ENCODE data around the gene TDO2. TPM values are rescaled to one million over a fixed set of nuclear protein-coding genes. Genes with fewer than 3 reads are reported as not detected.
A peak's percentile ranks its signal among the peaks of the same experiment; 100 is the strongest.

Gene TDO2
- total and polyA plus RNA-seq, 9 donors = 0.12 to 2.3 (median 0.36) TPM; not detected in 3

DNA sequence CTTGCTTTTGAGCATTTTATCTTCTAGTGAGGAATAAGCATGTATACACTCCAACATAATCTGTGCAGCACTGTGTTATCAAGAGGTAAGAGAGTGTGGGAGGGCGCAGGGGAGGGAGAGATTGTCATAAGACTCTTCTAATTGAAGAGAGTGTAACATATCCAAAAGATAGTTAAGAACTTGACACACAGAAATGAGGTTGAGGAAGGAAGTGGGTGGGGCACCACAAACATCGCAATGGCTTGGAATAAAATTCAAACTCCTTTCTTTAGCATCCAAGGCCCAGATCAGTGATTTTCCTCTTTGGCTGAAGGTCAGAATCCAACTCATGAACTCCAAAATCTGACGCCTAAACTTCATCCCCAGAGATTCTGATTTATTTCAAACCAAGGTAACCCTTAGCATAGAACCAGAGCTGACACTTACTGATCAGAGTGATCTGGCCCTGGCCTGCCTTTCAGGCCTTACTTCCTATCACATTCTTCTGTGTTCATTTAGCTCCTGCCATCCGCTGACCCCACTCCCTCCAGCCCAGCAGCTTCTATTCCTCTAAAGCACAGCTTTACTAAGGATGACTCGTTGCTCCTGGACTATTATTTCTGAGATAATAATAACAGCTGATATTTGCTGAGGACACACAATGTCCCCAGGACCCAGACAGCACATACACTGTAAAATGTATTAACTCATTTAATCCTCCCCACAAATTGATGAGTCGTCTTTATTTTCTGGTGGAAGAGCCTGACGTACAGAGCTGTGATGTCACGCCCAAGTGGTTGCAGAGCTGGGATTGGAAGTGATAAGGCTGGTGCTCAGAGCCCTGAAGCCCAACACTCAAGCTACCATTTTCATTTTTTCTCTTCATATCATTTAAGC, 60.8 kb downstream of the TDO2 start:
- H3K4me1 ChIP-seq (ENCODE audit: control insufficient read depth, insufficient read depth, low read length) = peaks cover 19% of the 10 kb centered on the region
- H3K9me3 ChIP-seq (replicated peaks; ENCODE audit: control insufficient read depth, low read depth, low read length) = no peaks in the 10 kb centered on the region
- DNase-seq = no peak
- H3K27me3 ChIP-seq (ENCODE audit: control insufficient read depth, insufficient read depth, low read length) = peaks cover 2% of the 10 kb centered on the region
- no peaks in the 10 kb centered on the region for H3K36me3 ChIP-seq (ENCODE audit: control insufficient read depth, insufficient read depth, low read length)
- no peak overlapping the region for H3K27ac ChIP-seq (ENCODE audit: low read length)
- H3K4me3 ChIP-seq (ENCODE audit: low read length) = no peak overlapping the region
- 38% methylated on average over 1 of the region's 8 CpGs for WGBS (ENCODE audit: insufficient coverage)

GRCh38 chr4:155966171-155966570, 62.7 kb downstream of the TDO2 start:
- WGBS (ENCODE audit: insufficient coverage) = no CpG with 5 or more reads among the region's 2 CpGs
- Histone ChIP-seq H3K4me1 (ENCODE audit: control insufficient read depth, insufficient read depth, low read length) (peaks cover 15% of the 10 kb centered on the region), H3K9me3 (replicated peaks; ENCODE audit: control insufficient read depth, low read depth, low read length) (no peaks in the 10 kb centered on the region), H3K27me3 (ENCODE audit: control insufficient read depth, insufficient read depth, low read length) (no peaks in the 10 kb centered on the region), H3K4me3 (ENCODE audit: low read length) (no peak overlapping the region), H3K36me3 (ENCODE audit: control insufficient read depth, insufficient read depth, low read length) (no peaks in the 10 kb centered on the region), H3K27ac (ENCODE audit: low read length) (peak overlapping the region; percentile 66)
- no peak for DNase-seq

DNA sequence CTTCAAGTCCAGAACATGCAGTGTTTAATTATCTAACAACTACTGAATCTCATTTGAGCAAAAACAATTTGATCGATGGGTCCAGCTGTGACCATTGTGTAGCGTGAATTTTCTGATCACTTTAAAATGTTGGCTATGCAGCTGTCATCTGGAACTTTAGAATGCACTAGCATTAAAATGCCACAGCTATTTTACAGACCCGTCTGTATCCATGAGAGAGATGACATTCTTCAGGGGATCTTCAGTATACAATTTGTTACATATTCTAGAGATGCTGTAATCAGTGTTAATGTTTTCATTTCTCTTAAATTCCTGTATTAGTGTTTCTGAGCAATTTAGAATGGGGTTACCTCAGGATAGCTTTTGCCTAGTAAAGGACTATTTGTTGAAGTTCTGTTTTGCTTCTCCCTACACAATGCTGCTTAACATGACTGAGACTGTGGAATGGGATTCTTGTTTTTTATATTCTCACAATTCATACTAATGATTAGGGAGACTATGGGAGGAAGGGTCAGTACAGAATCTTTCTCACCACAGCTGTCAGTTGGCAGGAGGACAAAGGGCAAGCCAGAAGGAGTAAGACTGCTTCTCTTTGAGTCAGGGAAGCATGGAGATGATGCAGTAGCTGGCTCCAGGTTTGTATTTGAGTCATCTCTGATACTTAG, 63.4 kb downstream of the TDO2 start:
- no peaks in the 10 kb centered on the region for H3K36me3 ChIP-seq (ENCODE audit: control insufficient read depth, insufficient read depth, low read length)
- no peaks in the 10 kb centered on the region for H3K27me3 ChIP-seq (ENCODE audit: control insufficient read depth, insufficient read depth, low read length)
- peak; percentile 89 for DNase-seq
- peak overlapping the region; percentile 71 for H3K27ac ChIP-seq (ENCODE audit: low read length)
- WGBS (ENCODE audit: insufficient coverage) = no CpG with 5 or more reads among the region's 3 CpGs
- H3K4me3 ChIP-seq (ENCODE audit: low read length) = no peak overlapping the region
- peaks cover 15% of the 10 kb centered on the region for H3K4me1 ChIP-seq (ENCODE audit: control insufficient read depth, insufficient read depth, low read length)
- no peaks in the 10 kb centered on the region for H3K9me3 ChIP-seq (replicated peaks; ENCODE audit: control insufficient read depth, low read depth, low read length)

Other genes starting within 250 kb of the TDO2 start
- 16.4 TPM for gene GUCY1A1, start 236.8 kb upstream of the TDO2 start, total RNA-seq
- gene GUCY1A1, start 236.8 kb upstream of the TDO2 start, polyA plus RNA-seq (ENCODE audit: insufficient read depth in 1 of 8, insufficient read length in 8 of 8, low replicate concordance in 1 of 8) = 10 to 100 TPM; 10.2 to 18.3 (median 13.2) TPM
- 14.4 TPM for gene GUCY1B1, start 144.7 kb upstream of the TDO2 start, total RNA-seq
- 10 to 100 TPM; 17.5 to 26.4 (median 21.8) TPM for gene GUCY1B1, start 144.7 kb upstream of the TDO2 start, polyA plus RNA-seq (ENCODE audit: insufficient read depth in 1 of 8, insufficient read length in 8 of 8, low replicate concordance in 1 of 8)
- gene ASIC5, start 37.4 kb upstream of the TDO2 start, total RNA-seq = not detected
- under 1 TPM in 1 of 8 donors, not detected in 7; 0.19 TPM for gene ASIC5, start 37.4 kb upstream of the TDO2 start, polyA plus RNA-seq (ENCODE audit: insufficient read depth in 1 of 8, insufficient read length in 8 of 8, low replicate concordance in 1 of 8)
- 21.6 TPM for gene CTSO, start 50.2 kb downstream of the TDO2 start, total RNA-seq
- gene CTSO, start 50.2 kb downstream of the TDO2 start, polyA plus RNA-seq (ENCODE audit: insufficient read depth in 1 of 8, insufficient read length in 8 of 8, low replicate concordance in 1 of 8) = 10 to 100 TPM; 23.1 to 34.7 (median 25.4) TPM